Subcutaneous adipose tissue (tissue), 4 donors: ENCODE data around the gene RPL34. TPM values are rescaled to one million over a fixed set of nuclear protein-coding genes. Genes with fewer than 3 reads are reported as not detected.

Experiments used
- CTCF ChIP-seq: fragments of 450-650 bp; IDR thresholded peaks from one replicate; pipeline ENCODE4 v1.5.1; 2016; ENCODE audit warnings: low read depth, mild to moderate bottlenecking, control low read depth, antibody characterized with exemption, moderate library complexity
- total RNA-seq, 4 donors: library from RNA; depleted of rRNA; stranded (reverse); fragments of >200 nt; gene quantifications; one replicate each; pipeline ENCODE4 v1.1.0, GENCODE V29; 2016

The RPL34 gene
- total RNA-seq, 4 donors from 2014 or later = 696 to 1,446 (median 892) TPM

- no peak for TF ChIP-seq CTCF
Measured at GRCh38 chr4:108611365-108611764, 9.0 kb upstream of the RPL34 start.

- TF ChIP-seq CTCF = no peak
Measured at GRCh38 chr4:108612365-108612764, 8.0 kb upstream of the RPL34 start.

GRCh38 chr4:108619372-108620100 is 840 bp upstream of the RPL34 start:
- no peak for TF ChIP-seq CTCF

GRCh38 chr4:108620933-108621905 is 843 bp downstream of the RPL34 start:
- TF ChIP-seq CTCF = no peak

GRCh38 chr4:108622022-108622421 is 1.6 kb downstream of the RPL34 start:
- no peak for TF ChIP-seq CTCF

GRCh38 chr4:108622828-108623227 is 2.5 kb downstream of the RPL34 start:
- TF ChIP-seq CTCF = no peak
